Caco-2 (cell line): ENCODE data around the gene UQCRHL. TPM values are rescaled to one million over a fixed set of nuclear protein-coding genes. Genes with fewer than 3 reads are reported as not detected.
A peak's percentile ranks its signal among the peaks of the same experiment; 100 is the strongest.

Experiments
- BruUV-seq: library from RNA; stranded (reverse); fragments of 400-500 nt; replicated peaks from 2 replicates; lab custom pipeline; 2021; lab: Mats Ljungman, UMichigan
- CTCF ChIA-PET: fragments of 300-600 bp; sonication (Branson Sonifier 250); formaldehyde crosslinking; loops from one replicate; lab custom pipeline; 2022; ENCODE audit warnings: antibody characterized with exemption; lab: Charles Lee
- POLR2A ChIA-PET: fragments of 300-600 bp; sonication (Branson Sonifier 250); formaldehyde crosslinking; loops from one replicate; lab custom pipeline; 2022; ENCODE audit warnings: antibody characterized with exemption; lab: Charles Lee
- DNase-seq, 2 experiments: peaks; one replicate each; pipeline versions ENCODE4 v3.0.0 to v3.0.0-alpha.2; 2020 to 2022
- H3K27me3 ChIP-seq: replicated peaks from 2 replicates; pipeline ENCODE4 v1.6.0; 2011; ENCODE audit warnings: low read length; ENCODE audit not compliant: control insufficient read depth, insufficient read depth
- H3K36me3 ChIP-seq: 2 replicates; pipeline ENCODE4 v1.5.1; 2011; ENCODE audit warnings: low read length; ENCODE audit not compliant: control insufficient read depth, insufficient read depth
- H3K4me1 ChIP-seq: fragments of 250-450 bp; sonication (Bioruptor Pico); 2 replicates; pipeline ENCODE4 v1.5.1; 2020; ENCODE audit warnings: mild to moderate bottlenecking
- H3K4me3 ChIP-seq: 2 replicates; pipeline ENCODE4 v1.5.1; 2011; ENCODE audit warnings: low read depth, mild to moderate bottlenecking, control low read depth, low read length
- H3K9me3 ChIP-seq: fragments of 250-450 bp; sonication (Bioruptor Pico); 2 replicates; pipeline ENCODE4 v1.5.1; 2020; ENCODE audit warnings: mild to moderate bottlenecking, moderate library complexity
- H3K27ac Mint-ChIP-seq: one replicate; pipeline ENCODE4 v1.8.0; 2022; ENCODE audit warnings: mixed read lengths; ENCODE audit not compliant: unreplicated experiment
- H3K27me3 Mint-ChIP-seq: one replicate; pipeline ENCODE4 v1.8.0; 2022; ENCODE audit warnings: mixed read lengths; ENCODE audit not compliant: insufficient read depth, unreplicated experiment
- H3K36me3 Mint-ChIP-seq: one replicate; pipeline ENCODE4 v1.8.0; 2022; ENCODE audit warnings: mild to moderate bottlenecking, mixed read lengths; ENCODE audit not compliant: insufficient read depth, unreplicated experiment
- H3K4me1 Mint-ChIP-seq: one replicate; pipeline ENCODE4 v1.8.0; 2022; ENCODE audit warnings: low read depth, mixed read lengths; ENCODE audit not compliant: unreplicated experiment
- H3K4me3 Mint-ChIP-seq: one replicate; pipeline ENCODE4 v1.8.0; 2022; ENCODE audit warnings: mild to moderate bottlenecking, moderate library complexity, mixed read lengths; ENCODE audit not compliant: unreplicated experiment
- H3K9me3 Mint-ChIP-seq: one replicate; pipeline ENCODE4 v1.8.0; 2022; ENCODE audit warnings: mixed read lengths; ENCODE audit not compliant: unreplicated experiment
- CTCF ChIP-seq, 2 experiments: fragments of 200-600 bp in 1 of 2; IDR thresholded peaks; 1 replicate in 1 of 2; 2 replicates in 1 of 2; pipeline versions ENCODE4 v1.5.1 to v1.8.0; 2011 to 2022; ENCODE audit warnings: antibody characterized with exemption in 1 of 2, control low read depth in 1 of 2, inconsistent platforms in 1 of 2, low read depth in 1 of 2, low read length in 1 of 2, mild to moderate bottlenecking in 1 of 2, moderate library complexity in 1 of 2; ENCODE audit not compliant: insufficient read depth in 1 of 2, severe bottlenecking in 1 of 2, unreplicated experiment in 1 of 2
- intact Hi-C: fragments of 100-400 bp; cut with micrococcal nuclease; formaldehyde crosslinking; loops from one replicate; pipeline ENCODE4 v1.10.0; 2022; ENCODE audit not compliant: unreplicated experiment
- total RNA-seq: library from RNA; stranded (reverse); gene quantifications from 2 replicates; pipeline ENCODE4 v1.2.3, GENCODE V29; 2022

The UQCRHL gene
- total RNA-seq, 1 experiment from 2014 or later, result 1.8 TPM

- Histone ChIP-seq H3K9me3 (no peaks in the 10 kb centered on the region), H3K4me1 (peaks cover 14% of the 10 kb centered on the region), H3K27me3 (no peaks in the 10 kb centered on the region), H3K36me3 (no peaks in the 10 kb centered on the region), H3K4me3 (peak overlapping the region; percentile 65)
- ChIA-PET CTCF (interaction anchor here (1.0 to 1.6 kb wide), 2 partner anchors 34 to 58 kb away, joined by 3 to 4 read pairs; no protein-coding TSS in a partner anchor), POLR2A (interaction anchor here (0.8 to 1.2 kb wide), 7 partner anchors 14 to 50 kb away, joined by 3 to 13 read pairs (median 6); no protein-coding TSS in a partner anchor)
- H3K4me3 Mint-ChIP-seq, result peak overlapping the region; percentile 95
- no peak for TF ChIP-seq CTCF (IDR thresholded peaks at IDR 0.05; ENCODE audit: insufficient read depth in 1 of 2, low read depth in 1 of 2, low read length in 1 of 2, severe bottlenecking in 1 of 2, unreplicated experiment in 1 of 2)
- H3K36me3 Mint-ChIP-seq, result peaks cover 27% of the 10 kb centered on the region
- no peaks in the 10 kb centered on the region for H3K9me3 Mint-ChIP-seq
- BruUV-seq, result no TSS peak
- no peaks in the 10 kb centered on the region for H3K4me1 Mint-ChIP-seq
- no peaks in the 10 kb centered on the region for H3K27me3 Mint-ChIP-seq
- DNase-seq, result peak; percentile 75 to 79
- H3K27ac Mint-ChIP-seq, result peak overlapping the region; percentile 95
- intact Hi-C loops, result loop anchor here (1.0 to 5.0 kb wide), 3 partner anchors 49 to 323 kb away; partner anchors contain the start of gene DNAJC16
These were observed 42.4 kb upstream of the UQCRHL start for GRCh38 chr1:15849775-15850324.

- Histone ChIP-seq H3K4me3 (peak overlapping the region; percentile 65), H3K36me3 (no peaks in the 10 kb centered on the region), H3K9me3 (no peaks in the 10 kb centered on the region), H3K4me1 (peaks cover 14% of the 10 kb centered on the region), H3K27me3 (no peaks in the 10 kb centered on the region)
- Mint-ChIP-seq H3K27me3 (no peaks in the 10 kb centered on the region), H3K4me3 (peak overlapping the region; percentile 95), H3K36me3 (peaks cover 27% of the 10 kb centered on the region), H3K4me1 (no peaks in the 10 kb centered on the region), H3K9me3 (no peaks in the 10 kb centered on the region), H3K27ac (peak overlapping the region; percentile 95)
- CTCF ChIA-PET, result interaction anchor here (1.0 to 1.6 kb wide), 2 partner anchors 34 to 57 kb away, joined by 3 to 4 read pairs; no protein-coding TSS in a partner anchor
- TF ChIP-seq CTCF (IDR thresholded peaks at IDR 0.05; ENCODE audit: insufficient read depth in 1 of 2, low read depth in 1 of 2, low read length in 1 of 2, severe bottlenecking in 1 of 2, unreplicated experiment in 1 of 2), result no peak
- intact Hi-C loops, result loop anchor here (1.0 to 5.0 kb wide), 2 partner anchors 56 to 322 kb away; partner anchors contain the start of gene DNAJC16
- DNase-seq, result peak; percentile 89 to 94
- POLR2A ChIA-PET, result interaction anchor here (0.5 to 2.7 kb wide), 10 partner anchors 12 to 89 kb away, joined by 3 to 32 read pairs (median 6); no protein-coding TSS in a partner anchor
- TSS peak; percentile 78 for BruUV-seq
These were observed 41.7 kb upstream of the UQCRHL start for GRCh38 chr1:15848929-15849774.
